HG02798 (cell line): ENCODE data around the gene ITGBL1.

Experiments
- ATAC-seq: cut with Tn5 transposase; IDR thresholded peaks from one replicate; pipeline ENCODE4 v1.9.1; 2021; ENCODE audit warnings: mild to moderate bottlenecking; ENCODE audit not compliant: unreplicated experiment, poor library complexity

Gene ITGBL1

GRCh38 chr13:101450749-101451130, 1.7 kb upstream of the ITGBL1 start:
- ATAC-seq = no peak

- ATAC-seq = no peak
Measured at GRCh38 chr13:101451641-101452040, 834 bp upstream of the ITGBL1 start.

- peak; percentile 41 for ATAC-seq
Measured at GRCh38 chr13:101453784-101454201, 1.3 kb downstream of the ITGBL1 start.

- no peak for ATAC-seq
Measured at GRCh38 chr13:101454767-101455166, 2.3 kb downstream of the ITGBL1 start.

GRCh38 chr13:101455863-101456262, 3.4 kb downstream of the ITGBL1 start:
- ATAC-seq = no peak

GRCh38 chr13:101457176-101457575, 4.7 kb downstream of the ITGBL1 start:
- no peak for ATAC-seq

GRCh38 chr13:101465877-101466276, 13.4 kb downstream of the ITGBL1 start:
- ATAC-seq = no peak

GRCh38 chr13:101467415-101467814, 14.9 kb downstream of the ITGBL1 start:
- ATAC-seq = no peak

- no peak for ATAC-seq
Measured at GRCh38 chr13:101473458-101473857, 21.0 kb downstream of the ITGBL1 start.

- no peak for ATAC-seq
Measured at GRCh38 chr13:101474419-101474957, 22.0 kb downstream of the ITGBL1 start.

- ATAC-seq = no peak
Measured at GRCh38 chr13:101475536-101475935, 23.1 kb downstream of the ITGBL1 start.

GRCh38 chr13:101481421-101481820, 28.9 kb downstream of the ITGBL1 start:
- ATAC-seq = no peak

GRCh38 chr13:101486708-101487437, 34.4 kb downstream of the ITGBL1 start:
- no peak for ATAC-seq

- no peak for ATAC-seq
Measured at GRCh38 chr13:101487438-101487830, 35.0 kb downstream of the ITGBL1 start.

- ATAC-seq = no peak
Measured at GRCh38 chr13:101488734-101489133, 36.3 kb downstream of the ITGBL1 start.

GRCh38 chr13:101489643-101490405, 37.3 kb downstream of the ITGBL1 start:
- ATAC-seq = no peak

- no peak for ATAC-seq
Measured at GRCh38 chr13:101490406-101491015, 38.0 kb downstream of the ITGBL1 start.

- ATAC-seq = no peak
Measured at GRCh38 chr13:101492251-101492910, 39.9 kb downstream of the ITGBL1 start.

GRCh38 chr13:101493541-101493940, 41.1 kb downstream of the ITGBL1 start:
- no peak for ATAC-seq

- no peak for ATAC-seq
Measured at GRCh38 chr13:101499406-101499805, 46.9 kb downstream of the ITGBL1 start.

- no peak for ATAC-seq
Measured at GRCh38 chr13:101502618-101503017, 50.1 kb downstream of the ITGBL1 start.
